NCI-H460 (cell line): ENCODE results near the gene TMEM63A. TPM values are rescaled to one million over a fixed set of nuclear protein-coding genes. Genes with fewer than 3 reads are reported as not detected.
"Not testable (repeated sequence)": the region's sequence is repeated elsewhere in the genome, so short reads cannot be mapped to it uniquely, and the experiment has no call there.

Experiments used
- DNase-seq: peaks from one replicate; pipeline ENCODE4 v3.0.0-alpha.2; 2016; ENCODE audit warnings: low read depth; ENCODE audit errors: extremely low read depth
- total RNA-seq: library from RNA; depleted of rRNA; stranded (reverse); fragments of >200 nt; shearing (Covaris generic); gene quantifications from 2 replicates; pipeline ENCODE4 v1.2.3, GENCODE V29; 2014

TMEM63A gene
- total RNA-seq, 1 experiment from 2014 or later = 17.4 TPM

- no peak for DNase-seq
Observed at GRCh38 chr1:225823811-225824261, 58.3 kb downstream of the TMEM63A start.

GRCh38 chr1:225822655-225823403 lies 59.4 kb downstream of the TMEM63A start:
- no peak for DNase-seq

DNA sequence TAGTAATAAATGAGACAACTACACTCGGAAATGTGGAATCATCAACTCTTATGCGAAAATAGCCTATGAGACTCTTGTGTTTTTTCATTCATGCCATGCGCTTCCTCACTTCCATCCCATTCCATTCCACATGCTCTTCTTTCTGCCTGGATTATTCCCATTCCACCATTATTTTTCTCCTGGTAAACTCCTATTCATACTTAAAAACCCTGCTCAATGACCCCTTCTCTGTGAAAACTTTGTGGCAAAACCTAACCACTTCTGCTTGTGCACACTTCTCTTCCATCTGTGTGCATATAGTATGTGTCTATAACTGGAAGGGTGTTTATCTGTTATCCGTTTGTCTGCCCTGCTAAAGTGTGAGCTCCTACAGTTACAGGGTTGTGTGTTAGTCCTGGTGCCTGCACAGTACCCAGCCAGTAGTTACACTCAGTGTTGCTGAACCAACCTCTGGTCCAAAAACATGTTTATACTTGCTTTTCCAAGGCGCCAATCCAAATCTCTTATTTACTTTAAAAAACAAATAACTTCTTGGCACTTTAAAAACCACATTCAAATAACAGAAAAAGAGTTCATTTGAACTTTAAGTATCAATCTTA lies 61.6 kb downstream of the TMEM63A start:
- DNase-seq = no peak

DNA sequence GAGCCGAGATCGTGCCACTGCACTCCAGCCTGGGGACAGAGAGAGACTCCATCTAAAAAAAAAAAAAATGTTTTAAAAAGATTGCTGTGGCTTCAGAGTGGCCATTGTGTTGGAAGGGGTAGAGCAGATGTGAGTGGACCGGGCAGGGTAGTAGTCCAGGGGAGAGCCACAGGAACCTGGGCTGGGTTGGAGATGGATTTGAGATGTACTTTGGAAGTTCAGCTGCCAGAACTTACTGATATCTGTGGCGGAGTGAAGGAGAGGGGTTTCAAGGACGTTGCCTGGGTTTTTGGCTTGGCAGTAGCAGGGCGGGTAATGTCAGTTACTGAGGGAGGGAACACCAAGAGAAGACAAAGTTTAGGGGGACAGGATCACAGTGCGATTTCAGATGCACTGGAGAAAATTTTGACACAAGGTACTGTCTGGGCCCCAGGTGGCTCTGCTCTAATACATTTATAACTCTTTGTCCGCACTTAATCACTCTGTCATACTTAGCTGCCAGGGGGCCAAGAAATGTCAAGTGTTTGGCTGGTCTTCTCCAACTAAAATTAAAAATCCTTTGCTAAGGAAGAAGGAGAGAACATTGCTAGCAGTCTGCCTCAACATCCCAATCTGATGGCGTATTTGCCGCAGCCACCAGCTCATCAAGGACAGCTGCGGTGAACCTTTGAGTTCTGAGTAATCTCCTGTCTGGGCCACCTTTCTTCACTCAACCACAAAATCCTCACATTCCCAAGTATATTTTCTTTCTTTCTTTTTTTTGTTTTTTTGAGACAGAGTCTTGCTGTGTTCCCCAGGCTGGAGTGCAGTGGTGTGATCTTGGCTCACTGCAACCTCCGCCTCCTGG lies 62.6 kb downstream of the TMEM63A start:
- no peak for DNase-seq

GRCh38 chr1:225818229-225818628 lies 64.0 kb downstream of the TMEM63A start:
- no peak for DNase-seq

DNA sequence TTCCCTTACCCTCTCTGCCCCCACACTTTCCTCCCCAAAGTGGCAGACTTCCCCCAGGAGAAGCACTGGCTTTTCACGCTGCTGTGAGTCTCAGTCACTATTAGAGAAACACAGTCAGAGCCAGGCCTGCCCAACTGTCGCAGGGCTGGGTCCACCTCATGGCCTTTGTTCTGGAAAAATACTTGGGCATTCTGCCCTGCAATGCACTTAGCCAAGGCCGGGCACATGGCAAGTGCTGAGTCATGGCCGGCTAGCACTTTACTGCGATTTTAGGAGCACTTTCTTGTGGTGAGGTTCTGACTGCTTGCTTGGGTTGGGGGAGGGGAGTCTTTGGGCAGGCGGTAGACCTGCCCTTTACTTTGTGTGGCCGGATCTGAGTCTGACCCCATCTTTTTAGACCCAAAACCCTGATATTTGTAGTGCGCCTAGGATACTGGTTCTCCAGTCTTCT lies 64.5 kb downstream of the TMEM63A start:
- peak; percentile 99 for DNase-seq

GRCh38 chr1:225816643-225817538 lies 65.3 kb downstream of the TMEM63A start:
- peak; percentile 30 for DNase-seq

DNA sequence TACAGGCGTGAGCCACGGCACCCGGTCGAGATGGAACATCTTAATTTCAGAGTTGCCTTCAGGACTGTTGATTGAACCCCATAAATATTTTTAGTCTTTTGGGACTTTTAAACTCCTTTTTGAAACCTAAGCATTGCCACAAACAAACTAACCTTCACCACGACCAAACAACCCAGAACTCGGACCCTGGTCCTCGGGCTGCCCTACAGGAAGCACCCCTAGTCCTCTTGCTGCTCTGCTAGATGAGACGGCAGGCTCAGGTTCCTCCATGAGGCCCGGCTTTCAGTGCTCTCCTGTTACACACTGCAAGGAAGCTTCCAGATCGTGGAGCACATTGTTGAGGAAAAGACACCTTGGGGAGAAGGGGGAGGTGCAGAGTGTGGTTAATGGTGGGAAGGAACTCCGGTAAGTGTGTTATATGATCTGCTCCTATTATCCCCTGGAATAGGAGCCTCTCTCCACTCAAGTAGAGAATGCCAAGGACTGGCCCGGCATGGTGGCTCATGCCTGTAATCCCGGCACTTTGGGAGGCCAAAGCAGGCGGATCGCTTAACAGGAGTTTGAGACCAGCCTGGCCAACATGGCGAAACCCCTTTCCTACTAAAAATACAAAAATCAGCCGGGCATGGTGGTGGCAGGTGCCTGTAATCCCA lies 66.5 kb downstream of the TMEM63A start:
- DNase-seq = no peak

DNA sequence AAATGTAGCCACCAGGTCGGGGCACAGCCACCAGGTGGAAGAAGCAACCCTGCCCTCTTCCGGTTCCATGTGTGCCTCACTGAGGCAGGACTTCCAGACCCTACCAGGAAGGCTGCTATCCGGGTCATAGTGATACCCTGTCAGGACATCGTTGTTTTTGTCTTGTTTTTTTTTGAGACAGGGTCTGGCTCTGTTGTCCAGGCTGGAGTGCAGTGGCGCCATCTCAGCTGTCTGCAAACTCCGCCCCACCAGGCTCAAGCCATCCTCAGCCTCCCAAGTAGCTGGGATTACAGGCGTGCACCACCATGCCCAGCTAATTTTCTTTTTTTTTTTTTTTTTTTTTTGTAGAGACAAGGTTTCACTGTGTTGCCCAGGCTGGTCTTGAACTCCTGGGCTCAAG lies 67.1 kb downstream of the TMEM63A start:
- DNase-seq = not testable (repeated sequence)

- DNase-seq = no peak
Observed at GRCh38 chr1:225814381-225814780, 67.8 kb downstream of the TMEM63A start.

GRCh38 chr1:225813214-225813964 lies 68.8 kb downstream of the TMEM63A start:
- peak; percentile 91 for DNase-seq

- DNase-seq = no peak
Observed at GRCh38 chr1:225812488-225813213, 69.5 kb downstream of the TMEM63A start.

DNA sequence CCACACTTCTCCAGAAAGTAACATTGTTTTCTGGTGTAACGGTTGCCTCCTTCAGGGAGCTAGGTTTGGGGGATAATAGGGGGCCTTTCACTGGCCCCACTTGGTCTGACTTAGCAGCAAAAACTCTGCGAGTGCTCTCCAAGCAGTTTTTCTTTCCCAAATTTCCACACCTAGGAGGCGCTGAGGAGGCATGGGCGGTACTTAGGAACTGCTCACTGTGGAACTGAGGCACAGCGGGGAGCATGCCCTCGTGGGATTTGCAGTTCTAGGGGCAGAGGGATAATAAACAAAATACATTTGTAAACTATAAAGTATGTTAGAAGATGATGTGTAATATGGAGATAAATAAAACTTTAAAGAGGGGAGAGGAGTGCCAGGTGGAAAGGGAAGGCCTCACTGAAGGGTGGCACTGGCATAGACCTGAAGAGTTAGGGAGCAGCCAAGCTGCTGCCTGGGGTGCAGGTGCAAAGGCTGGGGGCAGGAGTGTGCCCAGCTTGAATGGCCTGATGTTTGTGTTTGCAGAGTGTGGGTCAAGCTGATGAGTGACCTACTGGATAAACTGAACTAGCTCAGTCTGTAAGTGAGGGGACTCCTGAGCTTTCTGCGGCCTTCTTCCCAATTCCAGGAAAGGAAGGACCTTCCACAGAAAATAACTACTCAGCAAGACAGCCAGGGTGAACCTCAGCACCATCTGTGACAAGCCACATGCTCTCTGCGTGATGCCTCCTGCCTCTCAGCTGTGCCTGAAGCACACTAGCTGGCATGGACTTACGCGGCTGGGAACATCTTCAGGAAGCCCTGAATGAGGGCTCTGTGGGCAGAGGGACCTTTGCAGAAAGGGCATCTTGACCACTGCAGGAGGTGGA lies 70.3 kb downstream of the TMEM63A start:
- DNase-seq = peak; percentile 72

- DNase-seq = not testable (repeated sequence)
Observed at GRCh38 chr1:225810579-225811538, 71.3 kb downstream of the TMEM63A start.

GRCh38 chr1:225809842-225810578 lies 72.2 kb downstream of the TMEM63A start, which contains the start of gene EPHX1:
Gene EPHX1 (plus strand): TSS chr1:225810124. CDS start chr1:225828730, 18,606 bp downstream.
- DNase-seq = peak; percentile 90
